GM18951 (cell line): ENCODE results near the gene CACNA1G.

Source experiments
- POLR2A ChIP-seq: IDR thresholded peaks from 4 replicates; pipeline ENCODE4 v1.6.1; 2011; ENCODE audit warnings: mild to moderate bottlenecking; ENCODE audit not compliant: insufficient read length, insufficient read depth; ENCODE audit errors: extremely low read depth
- in situ Hi-C: fragments of 300-500 bp; cut with MboI; formaldehyde crosslinking; loops from one replicate; pipeline ENCODE4 v1.12.0; 2022; ENCODE audit warnings: low sequenced_read_pairs, mixed read lengths, inconsistent platforms; ENCODE audit not compliant: unreplicated experiment

Gene CACNA1G

GRCh38 chr17:50584116-50584515, 23.6 kb downstream of the CACNA1G start:
- in situ Hi-C loops, result no loop called here
- TF ChIP-seq POLR2A, result no peak

DNA sequence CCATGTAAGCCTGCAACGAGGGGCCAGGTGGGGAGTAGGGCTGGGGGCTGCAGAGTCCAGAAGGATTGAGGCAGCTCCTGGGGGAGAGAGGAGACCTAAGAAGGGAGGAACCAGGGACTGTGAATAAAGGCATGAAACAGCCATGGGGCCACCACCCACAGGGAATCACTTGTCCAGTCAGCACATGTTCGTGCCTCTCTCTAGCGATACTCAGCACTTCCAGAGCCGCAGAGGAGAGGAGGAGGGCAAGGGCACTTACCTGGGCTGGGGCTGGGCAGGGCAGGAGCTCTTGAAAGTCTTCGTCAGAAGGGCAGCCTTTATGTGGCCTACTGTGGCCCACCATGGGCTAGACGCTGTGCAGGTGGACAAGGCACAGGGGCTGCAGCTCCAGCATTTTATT, 24.2 kb downstream of the CACNA1G start:
- in situ Hi-C loops, result no loop called here
- no peak for TF ChIP-seq POLR2A

GRCh38 chr17:50585346-50585745, 24.8 kb downstream of the CACNA1G start:
- in situ Hi-C loops, result no loop called here

DNA sequence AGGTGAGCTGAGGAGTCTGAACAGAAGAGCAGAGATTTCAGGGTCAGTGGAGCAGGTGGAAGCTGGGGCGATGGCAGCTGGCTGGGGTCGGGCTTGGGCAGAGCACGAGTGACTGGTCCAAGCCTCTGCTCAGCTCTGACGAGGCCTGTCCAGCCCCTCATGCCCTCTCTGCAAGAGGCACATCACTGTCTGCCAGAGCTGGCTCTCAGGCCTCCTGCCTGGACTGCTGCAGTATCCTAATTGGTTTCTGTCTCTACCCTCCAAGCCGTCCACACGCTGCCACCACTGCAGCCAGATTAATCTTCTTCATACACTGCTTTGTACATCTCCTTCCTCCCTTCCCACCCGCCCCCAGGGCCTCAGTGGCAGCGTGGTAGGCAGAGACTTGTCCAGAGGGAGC, 25.4 kb downstream of the CACNA1G start:
- in situ Hi-C loops, result no loop called here
- TF ChIP-seq POLR2A, result no peak

More at GRCh38 chr17:50585346-50585745, 24.8 kb downstream of the CACNA1G start:
- no peak for TF ChIP-seq POLR2A

DNA sequence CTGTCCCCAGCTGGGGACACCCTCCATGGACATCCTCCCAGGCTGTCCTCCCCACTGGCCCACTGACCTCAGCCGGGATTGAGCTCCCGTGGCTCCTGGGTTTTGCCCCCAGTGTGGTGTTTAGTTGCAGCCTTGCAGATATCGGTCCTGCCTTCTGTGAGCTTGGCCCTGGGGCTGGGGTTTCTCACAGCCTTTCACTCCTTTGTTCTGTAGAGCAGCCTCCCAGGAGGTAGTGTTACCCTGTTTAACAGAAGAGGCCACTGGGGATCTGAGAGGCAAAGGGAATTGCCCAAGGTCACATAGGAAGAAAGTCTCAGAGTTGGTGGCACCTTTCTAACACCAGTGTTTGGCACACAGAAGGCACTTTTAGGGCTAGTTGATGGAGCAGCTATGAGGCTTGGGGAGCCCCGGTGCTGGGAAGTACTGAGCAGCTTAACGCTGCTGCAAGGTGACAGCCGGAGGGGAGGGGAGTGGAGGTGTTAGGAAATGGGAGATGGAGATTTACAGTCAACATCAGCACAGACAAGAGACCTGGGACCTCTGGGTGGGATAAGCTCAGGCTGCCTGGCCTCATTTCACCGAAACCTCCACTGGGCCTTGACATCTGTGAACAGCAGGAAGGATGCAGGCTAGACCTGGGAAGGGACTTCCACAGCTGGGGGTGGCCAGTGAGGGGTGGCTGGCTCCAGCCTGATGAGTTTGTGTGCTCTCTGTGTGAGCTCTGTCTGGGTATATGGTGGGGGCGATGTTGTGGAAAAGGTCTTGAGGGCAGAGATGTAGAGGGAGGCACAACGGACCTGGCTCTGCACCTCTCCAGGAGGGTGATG, 26.1 kb downstream of the CACNA1G start:
- TF ChIP-seq POLR2A, result no peak
- in situ Hi-C loops, result no loop called here

DNA sequence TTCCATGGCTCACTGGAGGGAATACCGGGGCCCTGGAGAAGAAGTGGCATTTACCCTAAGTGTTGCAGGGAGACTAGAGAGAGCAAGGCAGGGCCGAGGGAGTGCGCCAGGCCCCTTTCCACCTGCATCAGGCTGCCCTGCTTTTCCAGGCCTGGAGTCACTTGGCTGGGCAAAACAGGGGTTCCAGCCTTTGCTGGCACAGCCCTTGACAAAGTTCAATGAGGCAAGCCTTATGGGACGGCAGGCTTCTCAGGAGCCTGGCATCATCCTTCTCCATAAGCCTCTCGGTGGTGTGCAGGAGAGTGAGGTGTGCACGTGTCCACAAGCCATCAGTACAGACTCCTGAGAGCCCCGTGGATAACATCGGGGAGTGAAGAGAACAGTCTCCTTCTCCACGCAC, 27.1 kb downstream of the CACNA1G start:
- in situ Hi-C loops, result no loop called here
- no peak for TF ChIP-seq POLR2A

DNA sequence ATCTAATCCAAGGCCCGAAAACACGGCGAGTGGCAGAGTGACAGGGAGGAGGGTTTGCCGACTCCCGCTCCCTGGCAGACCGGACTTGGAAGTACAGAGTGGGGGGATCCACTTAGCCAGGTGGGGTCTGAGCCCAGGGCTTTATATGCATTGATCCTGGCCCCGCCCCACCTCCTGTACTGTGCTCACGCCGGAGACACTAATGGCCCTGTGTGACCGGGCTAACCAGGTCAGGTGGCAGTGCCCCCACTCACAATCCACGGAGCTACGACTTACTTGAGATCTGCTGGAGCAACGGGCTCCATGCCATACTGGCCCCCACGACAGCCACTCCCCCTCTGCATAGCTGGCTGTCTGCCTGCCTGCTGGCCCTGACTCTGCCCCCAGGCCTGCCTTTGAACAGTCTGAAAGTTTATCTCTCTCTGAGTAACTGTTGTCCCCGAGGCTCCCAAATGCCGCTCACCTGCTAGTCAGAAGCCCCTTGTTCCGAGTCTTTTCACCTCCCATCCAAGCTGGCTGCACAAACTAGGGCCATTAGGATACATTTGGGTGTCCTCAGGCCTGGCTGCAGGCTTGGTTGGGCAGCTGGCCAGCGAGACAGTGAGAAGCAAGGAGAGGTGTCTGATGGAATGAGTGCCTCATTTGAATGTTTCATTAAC, 28.0 kb downstream of the CACNA1G start:
- no peak for TF ChIP-seq POLR2A
- in situ Hi-C loops, result no loop called here

- in situ Hi-C loops, result no loop called here
Measured at GRCh38 chr17:50589095-50589705, 28.7 kb downstream of the CACNA1G start.

GRCh38 chr17:50590946-50591737, 30.6 kb downstream of the CACNA1G start:
- no peak for TF ChIP-seq POLR2A

More at GRCh38 chr17:50589095-50589705, 28.7 kb downstream of the CACNA1G start:
- no peak for TF ChIP-seq POLR2A

DNA sequence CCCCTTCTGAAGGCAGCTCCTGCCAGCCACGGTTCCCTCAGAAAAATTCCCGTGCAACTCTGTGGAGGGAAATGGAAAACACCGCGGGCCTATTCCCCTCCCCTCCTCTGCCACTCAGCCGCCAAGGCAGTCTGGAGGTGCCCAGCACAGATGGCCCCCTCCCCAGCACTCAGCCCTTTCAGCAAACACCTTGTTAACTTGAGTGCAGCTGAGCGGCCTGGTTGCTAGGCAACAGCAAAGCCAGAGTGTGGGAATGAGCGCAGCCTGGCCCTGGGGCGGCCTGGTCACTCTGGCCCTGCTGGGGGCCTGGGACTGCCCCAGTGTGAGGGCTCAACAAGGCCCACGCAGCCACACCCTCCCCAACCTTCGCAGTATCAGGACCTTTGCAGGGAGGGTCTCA, 32.8 kb downstream of the CACNA1G start:
- in situ Hi-C loops, result no loop called here
- no peak for TF ChIP-seq POLR2A

More at GRCh38 chr17:50590946-50591737, 30.6 kb downstream of the CACNA1G start:
- in situ Hi-C loops, result no loop called here

DNA sequence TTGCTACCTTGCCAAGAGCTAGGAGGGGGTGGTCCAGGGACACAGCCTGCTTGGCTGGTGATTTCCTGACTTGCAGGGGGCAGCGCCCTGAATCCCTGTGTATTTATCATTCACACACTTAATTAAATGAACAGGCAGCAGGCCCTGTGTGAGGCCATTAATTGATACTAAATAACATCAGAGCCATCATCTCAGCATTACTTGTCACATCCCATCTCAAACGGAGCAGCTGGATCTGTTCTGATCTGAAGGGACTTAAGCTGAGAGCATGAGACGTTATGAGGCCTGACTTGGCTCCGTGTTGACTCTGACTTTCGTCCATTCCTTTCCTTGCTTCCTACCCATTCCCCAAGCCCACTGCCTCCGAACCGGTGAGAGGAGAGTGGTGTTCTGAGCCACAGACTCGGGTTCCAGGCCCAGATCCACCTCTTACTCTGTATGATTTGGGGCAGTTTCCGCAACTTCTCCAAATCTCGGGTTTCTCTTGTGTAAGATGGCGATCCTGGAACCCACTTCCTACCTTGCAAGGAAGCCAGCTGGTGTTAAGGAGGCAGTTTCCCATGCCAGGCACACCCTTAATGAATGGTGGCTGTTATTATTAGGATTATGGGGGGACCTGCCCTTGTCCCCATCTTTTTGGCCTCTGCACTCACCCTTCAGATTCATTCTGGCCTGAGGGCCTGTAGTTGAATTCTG, 33.8 kb downstream of the CACNA1G start:
- no peak for TF ChIP-seq POLR2A
- in situ Hi-C loops, result no loop called here

GRCh38 chr17:50594892-50595291, 34.4 kb downstream of the CACNA1G start:
- in situ Hi-C loops, result no loop called here
- TF ChIP-seq POLR2A, result no peak
